K562 (cell line): ENCODE data around the gene MUC22. TPM values are rescaled to one million over a fixed set of nuclear protein-coding genes. Genes with fewer than 3 reads are reported as not detected.

Source experiments
- CSDE1 ChIP-seq, 2 experiments: fragments of 450-650 bp; IDR thresholded peaks; 2 replicates each; pipeline ENCODE4 v1.6.1; 2016; ENCODE audit warnings: mild to moderate bottlenecking in 1 of 2
- GTF2F1 ChIP-seq: IDR thresholded peaks from 2 replicates; pipeline ENCODE4 v1.6.1; 2011; ENCODE audit warnings: low read depth, low read length, improper control_type of control experiment
- HCFC1 ChIP-seq: IDR thresholded peaks from 2 replicates; pipeline ENCODE4 v1.6.1; 2012; ENCODE audit warnings: low read depth, low read length, improper control_type of control experiment
- HNRNPH1 ChIP-seq: fragments of 200-400 bp; formaldehyde crosslinking; optimal IDR thresholded peaks from 2 replicates; pipeline ENCODE3; 2017; ENCODE audit warnings: low read depth, mild to moderate bottlenecking, low read length, moderate library complexity
- HNRNPLL ChIP-seq: fragments of 200-400 bp; formaldehyde crosslinking; IDR thresholded peaks from 2 replicates; pipeline ENCODE4 v1.6.1; 2017; ENCODE audit warnings: low read length, low read depth, mild to moderate bottlenecking; ENCODE audit not compliant: poor library complexity, severe bottlenecking
- ILF3 ChIP-seq: fragments of 450-650 bp; IDR thresholded peaks from 2 replicates; pipeline ENCODE4 v1.6.1; 2018; ENCODE audit warnings: antibody characterized with exemption, mild to moderate bottlenecking, moderate library complexity, borderline replicate concordance
- LCOR ChIP-seq: sonication (generic); formaldehyde crosslinking; IDR thresholded peaks from 2 replicates; pipeline ENCODE4 v1.8.0; 2022; ENCODE audit warnings: mild to moderate bottlenecking, missing genetic modification reagents
- LEF1 ChIP-seq: fragments of 450-650 bp; IDR thresholded peaks from 2 replicates; pipeline ENCODE4 v1.6.1; 2016; ENCODE audit warnings: mild to moderate bottlenecking
- MECOM ChIP-seq: fragments of 250-450 bp; sonication (Bioruptor Pico); IDR thresholded peaks from 2 replicates; pipeline ENCODE4 v1.8.0; 2022; ENCODE audit warnings: inconsistent platforms
- NEUROD1 ChIP-seq: fragments of 150-350 bp; IDR thresholded peaks from 2 replicates; pipeline ENCODE4 v1.6.1; 2014; ENCODE audit warnings: borderline replicate concordance, low read length, low read depth; ENCODE audit not compliant: partially characterized antibody
- OTX1 ChIP-seq: fragments of 450-650 bp; formaldehyde crosslinking; IDR thresholded peaks from 2 replicates; pipeline ENCODE4 v1.4.0; 2022; ENCODE audit warnings: mild to moderate bottlenecking
- PHB2 ChIP-seq: fragments of 450-650 bp; IDR thresholded peaks from 2 replicates; pipeline ENCODE4 v1.6.1; 2017; ENCODE audit warnings: low read depth
- RBM22 ChIP-seq: fragments of 200-400 bp; formaldehyde crosslinking; IDR thresholded peaks from 2 replicates; pipeline ENCODE4 v1.6.1; 2018; ENCODE audit warnings: low read length, low read depth; ENCODE audit not compliant: poor library complexity, severe bottlenecking
- RCOR1 ChIP-seq, 2 experiments: IDR thresholded peaks; 2 replicates each; pipeline ENCODE4 v1.6.1; 2012; ENCODE audit warnings: low read depth in 2 of 2, low read length in 2 of 2, borderline replicate concordance in 1 of 2, improper control_type of control experiment in 1 of 2
- RFX1 ChIP-seq: fragments of 450-650 bp; IDR thresholded peaks from 2 replicates; pipeline ENCODE4 v1.6.1; 2016; ENCODE audit warnings: mild to moderate bottlenecking, moderate library complexity
- SOX6 ChIP-seq: fragments of 450-650 bp; IDR thresholded peaks from 2 replicates; pipeline ENCODE4 v1.6.1; 2014; ENCODE audit warnings: mild to moderate bottlenecking
- ZBTB8A ChIP-seq: fragments of 450-650 bp; IDR thresholded peaks from 2 replicates; pipeline ENCODE4 v1.6.1; 2018; ENCODE audit warnings: mild to moderate bottlenecking, moderate library complexity; ENCODE audit not compliant: partially characterized antibody
- polyA plus RNA-seq, 8 experiments: library from polyadenylated mRNA; depleted of rRNA in 4 of 8; stranded (reverse) in 5 of 8; unstranded in 3 of 8; fragments of >200 nt; fragmentation: Nextera tagmentation in 2 of 8; fragmentation: Illumina TruSeq in 1 of 8; extraction: Ambion mirVana in 2 of 8; extraction: Trizol in 1 of 8; gene quantifications; 2 replicates each; pipeline versions ENCODE4 v1.2.1 to v1.2.3, GENCODE V29; 2011 to 2014; ENCODE audit warnings: inconsistent platforms in 1 of 8, missing spikeins in 1 of 8
- total RNA-seq, 7 experiments: library from RNA; depleted of rRNA in 6 of 7; stranded (reverse); fragments of >200 nt in 6 of 7; fragmentation: Illumina TruSeq in 2 of 7; extraction: Trizol in 2 of 7; gene quantifications; 2 replicates each; pipeline versions ENCODE4 v1.2.1 to v1.2.3, GENCODE V29; 2011 to 2021; ENCODE audit warnings: low replicate concordance in 1 of 7
- TF ChIP-seq, protein P1 (sequence below), 2 experiments: IDR thresholded peaks; 2 replicates each; pipeline ENCODE4 v1.6.1; 2012; ENCODE audit warnings: improper control_type of control experiment in 2 of 2, low read depth in 2 of 2, low read length in 2 of 2, borderline replicate concordance in 1 of 2
- TF ChIP-seq, protein P2 (sequence below), 3 experiments: IDR thresholded peaks in 2 of 3; conservative IDR thresholded peaks in 1 of 3; 2 replicates each; pipeline ENCODE4 v1.5.1; 2011 to 2012; ENCODE audit warnings: low read length in 3 of 3, mild to moderate bottlenecking in 3 of 3, control low read depth in 2 of 3, improper control_type of control experiment in 1 of 3, inconsistent platforms in 1 of 3, low read depth in 1 of 3, mixed read lengths in 1 of 3, moderate library complexity in 1 of 3; ENCODE audit not compliant: insufficient read depth in 2 of 3
- TF ChIP-seq, protein P3 (sequence below): fragments of 450-650 bp; formaldehyde crosslinking; IDR thresholded peaks from 2 replicates; pipeline ENCODE4 v1.4.0; 2020; ENCODE audit warnings: mild to moderate bottlenecking, moderate library complexity
- TF ChIP-seq, protein P4 (sequence below): sonication (generic); formaldehyde crosslinking; IDR thresholded peaks from 2 replicates; pipeline ENCODE4 v1.8.0; 2022; ENCODE audit warnings: mild to moderate bottlenecking, missing genetic modification reagents

MUC22 gene
- total and polyA plus RNA-seq, 9 of the 15 experiments (the other 6 are each of a cell fraction or from before 2014, with no cell fraction given), result 0.01 to 0.03 TPM; not detected in 7

DNA sequence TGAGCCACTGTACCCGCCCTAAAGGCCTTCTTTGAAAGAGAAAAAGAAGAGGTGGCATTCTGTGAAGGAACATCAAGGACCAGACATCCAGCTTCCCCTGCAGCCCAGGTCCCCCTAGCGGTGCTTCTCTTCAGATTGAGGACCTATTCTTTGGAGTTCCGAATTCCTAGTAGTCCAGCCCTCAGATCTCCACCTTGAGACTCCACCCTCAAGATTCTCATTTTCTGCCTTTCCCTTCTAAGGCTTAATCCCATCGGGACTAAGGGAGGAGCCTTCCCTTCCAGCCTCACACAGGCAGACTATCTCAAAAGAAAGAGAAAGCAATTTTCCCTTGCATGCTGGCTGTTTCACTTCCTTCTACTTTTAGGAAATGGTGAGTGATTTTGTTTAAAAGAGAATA lies 32.5 kb downstream of the MUC22 start (continued):
- TF ChIP-seq, protein P1, sequence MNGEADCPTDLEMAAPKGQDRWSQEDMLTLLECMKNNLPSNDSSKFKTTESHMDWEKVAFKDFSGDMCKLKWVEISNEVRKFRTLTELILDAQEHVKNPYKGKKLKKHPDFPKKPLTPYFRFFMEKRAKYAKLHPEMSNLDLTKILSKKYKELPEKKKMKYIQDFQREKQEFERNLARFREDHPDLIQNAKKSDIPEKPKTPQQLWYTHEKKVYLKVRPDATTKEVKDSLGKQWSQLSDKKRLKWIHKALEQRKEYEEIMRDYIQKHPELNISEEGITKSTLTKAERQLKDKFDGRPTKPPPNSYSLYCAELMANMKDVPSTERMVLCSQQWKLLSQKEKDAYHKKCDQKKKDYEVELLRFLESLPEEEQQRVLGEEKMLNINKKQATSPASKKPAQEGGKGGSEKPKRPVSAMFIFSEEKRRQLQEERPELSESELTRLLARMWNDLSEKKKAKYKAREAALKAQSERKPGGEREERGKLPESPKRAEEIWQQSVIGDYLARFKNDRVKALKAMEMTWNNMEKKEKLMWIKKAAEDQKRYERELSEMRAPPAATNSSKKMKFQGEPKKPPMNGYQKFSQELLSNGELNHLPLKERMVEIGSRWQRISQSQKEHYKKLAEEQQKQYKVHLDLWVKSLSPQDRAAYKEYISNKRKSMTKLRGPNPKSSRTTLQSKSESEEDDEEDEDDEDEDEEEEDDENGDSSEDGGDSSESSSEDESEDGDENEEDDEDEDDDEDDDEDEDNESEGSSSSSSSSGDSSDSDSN (IDR thresholded peaks at IDR 0.05; ENCODE audit: borderline replicate concordance in 1 of 2, low read depth in 2 of 2, low read length in 2 of 2), result no peak
- TF ChIP-seq HCFC1 (no peak), LEF1 (no peak), SOX6 (no peak), ILF3 (no peak), MECOM (CRISPR knock-in tag) (no peak), NEUROD1 (no peak), PHB2 (no peak), RCOR1 (IDR thresholded peaks at IDR 0.05; ENCODE audit: borderline replicate concordance in 1 of 2, low read depth in 2 of 2, low read length in 2 of 2) (peak in 1 of 2 experiments; percentile 28; a peak in 1 of 4 replicates), RBM22 (no peak), HNRNPLL (no peak), RFX1 (no peak), HNRNPH1 (no peak), GTF2F1 (no peak), ZBTB8A (no peak), CSDE1 (IDR thresholded peaks at IDR 0.05) (no peak), OTX1 (no peak), LCOR (CRISPR knock-in tag) (no peak)
- TF ChIP-seq, protein P2, sequence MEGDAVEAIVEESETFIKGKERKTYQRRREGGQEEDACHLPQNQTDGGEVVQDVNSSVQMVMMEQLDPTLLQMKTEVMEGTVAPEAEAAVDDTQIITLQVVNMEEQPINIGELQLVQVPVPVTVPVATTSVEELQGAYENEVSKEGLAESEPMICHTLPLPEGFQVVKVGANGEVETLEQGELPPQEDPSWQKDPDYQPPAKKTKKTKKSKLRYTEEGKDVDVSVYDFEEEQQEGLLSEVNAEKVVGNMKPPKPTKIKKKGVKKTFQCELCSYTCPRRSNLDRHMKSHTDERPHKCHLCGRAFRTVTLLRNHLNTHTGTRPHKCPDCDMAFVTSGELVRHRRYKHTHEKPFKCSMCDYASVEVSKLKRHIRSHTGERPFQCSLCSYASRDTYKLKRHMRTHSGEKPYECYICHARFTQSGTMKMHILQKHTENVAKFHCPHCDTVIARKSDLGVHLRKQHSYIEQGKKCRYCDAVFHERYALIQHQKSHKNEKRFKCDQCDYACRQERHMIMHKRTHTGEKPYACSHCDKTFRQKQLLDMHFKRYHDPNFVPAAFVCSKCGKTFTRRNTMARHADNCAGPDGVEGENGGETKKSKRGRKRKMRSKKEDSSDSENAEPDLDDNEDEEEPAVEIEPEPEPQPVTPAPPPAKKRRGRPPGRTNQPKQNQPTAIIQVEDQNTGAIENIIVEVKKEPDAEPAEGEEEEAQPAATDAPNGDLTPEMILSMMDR (IDR thresholded peaks at IDR 0.05 in 2 of 3, conservative IDR thresholded peaks at IDR 0.05 in 1 of 3; ENCODE audit: insufficient read depth in 2 of 3, low read depth in 1 of 3, low read length in 3 of 3), result peak; percentile 71 to 86 (median 74)
- TF ChIP-seq, protein P3, sequence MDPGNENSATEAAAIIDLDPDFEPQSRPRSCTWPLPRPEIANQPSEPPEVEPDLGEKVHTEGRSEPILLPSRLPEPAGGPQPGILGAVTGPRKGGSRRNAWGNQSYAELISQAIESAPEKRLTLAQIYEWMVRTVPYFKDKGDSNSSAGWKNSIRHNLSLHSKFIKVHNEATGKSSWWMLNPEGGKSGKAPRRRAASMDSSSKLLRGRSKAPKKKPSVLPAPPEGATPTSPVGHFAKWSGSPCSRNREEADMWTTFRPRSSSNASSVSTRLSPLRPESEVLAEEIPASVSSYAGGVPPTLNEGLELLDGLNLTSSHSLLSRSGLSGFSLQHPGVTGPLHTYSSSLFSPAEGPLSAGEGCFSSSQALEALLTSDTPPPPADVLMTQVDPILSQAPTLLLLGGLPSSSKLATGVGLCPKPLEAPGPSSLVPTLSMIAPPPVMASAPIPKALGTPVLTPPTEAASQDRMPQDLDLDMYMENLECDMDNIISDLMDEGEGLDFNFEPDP, result no peak
- TF ChIP-seq, protein P4, sequence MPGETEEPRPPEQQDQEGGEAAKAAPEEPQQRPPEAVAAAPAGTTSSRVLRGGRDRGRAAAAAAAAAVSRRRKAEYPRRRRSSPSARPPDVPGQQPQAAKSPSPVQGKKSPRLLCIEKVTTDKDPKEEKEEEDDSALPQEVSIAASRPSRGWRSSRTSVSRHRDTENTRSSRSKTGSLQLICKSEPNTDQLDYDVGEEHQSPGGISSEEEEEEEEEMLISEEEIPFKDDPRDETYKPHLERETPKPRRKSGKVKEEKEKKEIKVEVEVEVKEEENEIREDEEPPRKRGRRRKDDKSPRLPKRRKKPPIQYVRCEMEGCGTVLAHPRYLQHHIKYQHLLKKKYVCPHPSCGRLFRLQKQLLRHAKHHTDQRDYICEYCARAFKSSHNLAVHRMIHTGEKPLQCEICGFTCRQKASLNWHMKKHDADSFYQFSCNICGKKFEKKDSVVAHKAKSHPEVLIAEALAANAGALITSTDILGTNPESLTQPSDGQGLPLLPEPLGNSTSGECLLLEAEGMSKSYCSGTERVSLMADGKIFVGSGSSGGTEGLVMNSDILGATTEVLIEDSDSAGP (CRISPR knock-in tag), result no peak
